ENCODE results near the gene PDE7B. TPM values are rescaled to one million over a fixed set of nuclear protein-coding genes. Genes with fewer than 3 reads are reported as not detected.
A peak's percentile ranks its signal among the peaks of the same experiment; 100 is the strongest.
"Not testable (repeated sequence)": the region's sequence is repeated elsewhere in the genome, so short reads cannot be mapped to it uniquely, and the experiment has no call there.

PDE7B gene
- total RNA-seq, 1 experiment from 2014 or later = 3.5 TPM

DNA sequence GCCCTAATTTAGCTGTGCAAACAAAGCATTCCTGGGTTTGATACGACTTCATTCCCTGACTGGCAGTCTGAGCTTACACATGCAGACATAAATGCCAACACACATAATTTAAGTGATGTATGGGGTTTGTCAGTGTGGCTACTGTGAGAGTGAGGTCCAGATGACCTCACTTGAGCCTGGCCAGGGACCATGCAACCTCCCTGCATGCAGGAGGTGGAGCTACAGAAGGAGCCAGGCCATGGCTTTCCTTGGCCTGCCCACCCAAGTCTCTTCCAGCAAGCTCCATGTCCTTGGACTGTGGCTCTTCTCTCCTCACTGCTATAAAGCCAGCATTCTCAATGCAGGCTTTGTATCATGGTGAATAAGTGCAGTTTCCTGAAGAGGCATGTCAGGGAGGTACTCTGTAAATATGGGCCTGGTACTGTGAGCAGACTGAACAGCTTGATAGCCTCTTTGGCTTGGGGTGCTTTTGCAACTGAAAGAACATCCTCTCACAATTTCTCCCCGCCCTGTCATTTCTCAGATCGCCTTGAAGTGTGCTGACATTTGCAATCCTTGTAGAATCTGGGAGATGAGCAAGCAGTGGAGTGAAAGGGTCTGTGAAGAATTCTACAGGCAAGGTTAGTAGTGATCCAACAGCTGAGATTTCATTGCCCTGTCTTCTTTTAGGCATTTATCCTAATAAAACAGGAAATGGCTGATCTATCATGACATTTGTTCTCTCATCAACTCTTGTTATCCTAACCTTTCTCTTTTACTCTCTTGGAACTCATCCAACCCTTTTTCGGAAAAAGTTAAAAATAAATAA lies 329.4 kb downstream of the PDE7B start:
- DNase-seq (ENCODE audit: low read depth) = no peak

- no peak for DNase-seq (ENCODE audit: low read depth)
Measured at GRCh38 chr6:136181512-136181833, 330.0 kb downstream of the PDE7B start.

GRCh38 chr6:136181861-136182260 lies 330.4 kb downstream of the PDE7B start:
- DNase-seq (ENCODE audit: low read depth) = no peak

- no peak for DNase-seq (ENCODE audit: low read depth)
Measured at GRCh38 chr6:136184738-136185137, 333.2 kb downstream of the PDE7B start.

DNA sequence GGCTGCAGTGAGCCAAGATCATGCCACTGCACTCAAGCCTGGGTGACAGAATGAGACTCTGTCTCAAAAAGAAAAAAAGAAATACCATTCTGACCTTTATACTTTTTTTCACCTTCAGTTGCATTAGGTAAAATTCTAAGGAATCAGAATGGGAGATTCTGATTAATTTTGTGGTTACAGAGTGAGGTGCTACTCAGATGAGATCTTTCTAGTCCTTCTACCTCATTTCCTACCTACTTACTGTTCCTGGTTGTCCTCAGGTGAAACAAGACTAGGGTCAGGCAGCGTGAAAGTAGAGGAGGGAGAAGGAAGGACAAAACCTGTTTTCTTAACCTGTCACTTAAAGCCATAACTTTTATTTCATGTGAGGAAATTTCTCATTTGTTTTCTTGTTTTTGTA lies 334.9 kb downstream of the PDE7B start:
- no peak for DNase-seq (ENCODE audit: low read depth)

GRCh38 chr6:136188486-136188885 lies 337.0 kb downstream of the PDE7B start:
- no peak for DNase-seq (ENCODE audit: low read depth)

DNA sequence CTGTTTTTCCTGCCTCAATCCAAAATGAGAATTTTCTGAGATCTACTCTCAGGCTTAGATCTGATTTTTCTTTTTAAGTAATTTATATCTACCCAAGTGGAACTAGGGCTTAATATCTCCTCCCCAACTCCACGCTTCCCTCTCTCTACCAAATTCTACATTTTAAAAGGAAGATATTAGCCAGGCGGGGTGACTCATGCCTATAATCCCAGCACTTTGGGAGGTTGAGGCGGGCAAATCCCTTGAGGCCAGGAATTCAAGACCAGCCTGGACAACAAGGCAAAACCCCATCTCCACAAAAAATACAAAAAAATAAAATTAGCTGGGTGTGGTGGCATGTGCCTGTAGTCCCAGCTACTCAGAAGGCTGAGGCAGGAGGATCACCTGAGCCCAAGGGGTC lies 337.6 kb downstream of the PDE7B start:
- peak; percentile 26 for DNase-seq (ENCODE audit: low read depth)

- DNase-seq (ENCODE audit: low read depth) = no peak
Measured at GRCh38 chr6:136191606-136192312, 340.3 kb downstream of the PDE7B start.

DNA sequence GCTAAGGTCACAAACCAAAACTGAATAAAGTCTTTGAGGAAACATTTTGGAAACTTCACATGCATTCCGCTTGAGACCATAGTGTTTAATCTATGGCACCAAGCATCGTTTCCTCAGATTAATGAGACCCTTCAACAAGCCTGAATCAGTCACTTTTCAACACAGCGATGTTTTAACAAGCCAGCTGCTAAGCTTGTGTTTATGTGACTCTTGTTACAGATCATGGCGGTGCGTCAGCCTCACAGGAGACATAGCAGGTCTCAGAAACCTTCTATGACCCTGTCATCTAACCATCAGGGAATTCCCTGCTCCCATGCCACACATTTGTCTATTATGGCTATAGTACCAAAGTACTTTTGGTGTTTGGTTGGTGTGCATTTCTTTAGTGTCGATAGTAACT lies 341.4 kb downstream of the PDE7B start:
- DNase-seq (ENCODE audit: low read depth) = no peak

DNA sequence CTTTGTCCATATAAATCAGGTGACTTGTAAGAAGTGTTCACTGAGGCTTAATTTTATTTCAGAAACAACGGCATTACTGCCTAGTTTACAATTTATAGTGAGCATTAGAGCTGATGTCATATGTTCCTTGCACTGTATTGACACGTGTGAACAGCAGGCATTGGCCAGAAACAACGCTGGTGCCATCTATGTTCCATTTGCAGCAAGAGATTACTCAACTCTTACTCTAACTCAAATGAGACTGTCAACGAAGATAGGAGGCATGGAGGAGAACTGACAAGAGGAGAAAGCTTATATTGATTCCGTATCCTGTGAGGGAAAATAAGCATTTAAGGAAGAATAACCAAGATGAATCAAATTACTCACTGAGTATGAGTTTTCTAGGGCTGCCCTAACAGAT lies 350.2 kb downstream of the PDE7B start:
- DNase-seq (ENCODE audit: low read depth) = peak; percentile 36

DNA sequence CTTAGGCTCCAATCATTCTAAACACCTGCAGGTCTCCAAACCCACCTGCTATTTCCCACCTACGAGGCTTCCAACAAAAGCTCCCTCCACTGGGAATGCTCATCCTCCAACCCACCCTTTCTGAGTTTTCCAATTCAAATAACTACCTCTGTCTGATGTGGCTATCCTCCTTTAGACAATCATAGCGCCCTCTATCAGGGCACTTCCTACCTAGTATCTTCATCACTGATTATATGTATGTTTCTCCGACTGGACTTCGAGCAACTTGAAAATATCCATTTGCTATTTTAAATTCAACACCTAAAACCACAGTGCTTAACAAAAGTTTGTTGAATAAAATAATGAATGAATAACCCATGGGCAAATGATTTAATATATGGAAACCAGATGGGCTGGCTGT lies 357.3 kb downstream of the PDE7B start:
- DNase-seq (ENCODE audit: low read depth) = no peak

DNA sequence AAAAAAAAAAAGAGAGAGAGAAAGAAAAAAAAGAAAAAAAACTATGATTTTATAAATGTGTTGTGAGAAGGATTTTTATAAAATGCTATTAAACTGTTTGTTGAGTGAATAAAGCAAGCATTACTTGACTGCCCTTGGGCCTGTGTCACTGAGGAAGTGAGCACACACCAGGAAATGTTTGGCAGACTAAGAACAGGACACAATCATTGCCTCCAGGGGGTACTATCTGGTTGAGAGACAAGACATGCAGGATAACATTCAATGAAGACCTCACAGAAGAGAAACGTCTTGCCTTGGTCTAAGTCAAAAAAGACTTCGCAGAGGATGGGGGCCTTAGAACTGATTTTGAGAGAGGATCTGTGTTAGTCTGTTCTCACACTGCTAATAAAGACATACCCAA lies 358.0 kb downstream of the PDE7B start:
- no peak for DNase-seq (ENCODE audit: low read depth)

DNA sequence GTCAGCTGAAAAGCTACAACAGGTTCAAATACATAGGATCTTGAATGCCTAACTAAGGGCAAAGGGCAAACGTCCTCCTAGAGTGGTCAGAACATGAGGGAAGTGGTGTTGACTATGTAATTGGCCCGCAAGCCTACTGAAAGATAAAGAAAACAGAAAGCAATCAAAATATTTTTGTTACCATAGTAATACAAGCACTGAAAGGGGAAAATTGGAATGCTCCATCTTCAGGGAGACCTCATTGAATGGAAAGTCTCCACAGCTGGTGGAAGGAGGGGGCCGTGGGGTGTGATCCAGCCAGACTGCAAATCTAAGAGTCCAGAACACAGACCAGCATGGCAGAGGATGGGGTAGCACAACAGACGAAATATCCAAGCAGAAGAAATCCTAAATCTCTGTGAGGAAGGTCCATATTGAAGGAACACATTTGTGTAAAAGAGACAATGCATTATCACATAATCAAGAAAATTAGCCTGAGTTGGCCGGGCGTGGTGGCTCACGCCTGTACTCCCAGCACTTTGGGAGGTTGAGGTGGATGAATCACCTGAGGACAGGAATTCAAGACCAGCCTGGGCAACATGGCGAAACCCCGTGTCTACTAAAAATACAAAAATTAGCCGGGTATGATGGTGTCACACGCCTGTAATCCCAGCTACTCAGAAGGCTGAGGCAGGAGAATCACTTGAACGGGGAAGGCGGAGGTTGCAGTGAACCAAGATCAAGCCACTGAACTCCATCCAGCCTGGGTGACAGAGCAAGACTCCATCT lies 359.1 kb downstream of the PDE7B start:
- DNase-seq (ENCODE audit: low read depth) = peak; percentile 12

DNA sequence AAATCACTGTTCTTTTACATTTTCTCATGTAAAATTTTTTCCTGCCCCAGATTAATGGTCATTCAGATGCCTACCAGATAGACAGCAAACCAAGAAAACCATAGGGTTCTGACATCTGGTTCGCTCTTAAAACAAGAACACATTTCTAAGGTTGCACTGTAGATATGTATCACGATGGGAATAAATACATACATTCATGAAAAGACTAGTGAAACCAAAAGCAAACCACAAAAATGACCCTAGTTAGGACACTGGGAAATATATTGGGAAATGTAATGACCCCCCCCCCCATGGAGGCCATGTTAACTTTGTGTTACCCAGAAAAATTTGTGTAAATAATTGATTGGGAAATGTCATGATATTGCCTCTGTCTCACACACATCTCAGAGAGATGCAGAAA lies 361.1 kb downstream of the PDE7B start:
- no peak for DNase-seq (ENCODE audit: low read depth)

DNA sequence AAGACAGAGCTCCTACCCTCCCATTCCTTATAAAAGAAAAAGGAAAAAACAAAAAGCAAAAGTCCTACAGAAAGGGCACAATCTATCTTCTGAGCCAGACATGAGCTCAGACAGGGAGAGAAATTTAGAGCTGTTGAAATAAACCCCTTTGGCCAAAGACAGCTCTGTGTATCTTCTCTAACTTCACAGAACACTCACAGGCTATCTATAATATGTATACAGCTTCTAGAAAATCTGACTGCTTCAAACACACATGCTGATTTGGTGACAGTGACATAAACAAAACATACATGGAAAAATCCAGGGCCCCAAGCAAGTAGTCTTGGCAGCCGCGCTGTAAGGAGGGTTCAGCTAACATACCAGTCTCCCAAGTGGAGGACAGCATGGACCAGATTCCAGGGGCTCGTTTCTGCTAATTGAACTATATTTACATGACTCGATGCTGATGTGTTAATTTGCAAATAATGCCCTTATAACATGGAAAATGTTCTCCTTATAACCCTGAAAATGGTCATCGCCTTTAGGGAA lies 361.6 kb downstream of the PDE7B start:
- DNase-seq (ENCODE audit: low read depth) = no peak

DNA sequence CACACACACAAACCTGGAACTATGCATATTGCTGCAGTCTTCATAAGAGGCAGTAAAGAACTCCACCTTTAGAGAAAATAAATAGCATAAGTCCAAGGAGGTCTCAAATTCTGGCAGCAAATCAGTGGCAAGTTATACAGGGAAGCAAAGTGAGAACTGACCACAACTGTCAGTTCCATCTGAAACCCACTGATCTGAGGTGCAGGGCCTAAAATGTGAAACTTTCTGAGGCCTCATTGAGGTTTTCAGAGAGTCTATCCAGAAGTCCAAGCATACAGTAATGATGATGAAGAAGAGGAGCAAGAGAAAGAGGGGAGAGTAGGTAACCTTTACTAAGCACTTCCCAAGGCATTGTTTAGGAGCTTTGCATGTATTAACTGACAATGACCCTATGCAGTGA lies 362.4 kb downstream of the PDE7B start:
- no peak for DNase-seq (ENCODE audit: low read depth)

DNA sequence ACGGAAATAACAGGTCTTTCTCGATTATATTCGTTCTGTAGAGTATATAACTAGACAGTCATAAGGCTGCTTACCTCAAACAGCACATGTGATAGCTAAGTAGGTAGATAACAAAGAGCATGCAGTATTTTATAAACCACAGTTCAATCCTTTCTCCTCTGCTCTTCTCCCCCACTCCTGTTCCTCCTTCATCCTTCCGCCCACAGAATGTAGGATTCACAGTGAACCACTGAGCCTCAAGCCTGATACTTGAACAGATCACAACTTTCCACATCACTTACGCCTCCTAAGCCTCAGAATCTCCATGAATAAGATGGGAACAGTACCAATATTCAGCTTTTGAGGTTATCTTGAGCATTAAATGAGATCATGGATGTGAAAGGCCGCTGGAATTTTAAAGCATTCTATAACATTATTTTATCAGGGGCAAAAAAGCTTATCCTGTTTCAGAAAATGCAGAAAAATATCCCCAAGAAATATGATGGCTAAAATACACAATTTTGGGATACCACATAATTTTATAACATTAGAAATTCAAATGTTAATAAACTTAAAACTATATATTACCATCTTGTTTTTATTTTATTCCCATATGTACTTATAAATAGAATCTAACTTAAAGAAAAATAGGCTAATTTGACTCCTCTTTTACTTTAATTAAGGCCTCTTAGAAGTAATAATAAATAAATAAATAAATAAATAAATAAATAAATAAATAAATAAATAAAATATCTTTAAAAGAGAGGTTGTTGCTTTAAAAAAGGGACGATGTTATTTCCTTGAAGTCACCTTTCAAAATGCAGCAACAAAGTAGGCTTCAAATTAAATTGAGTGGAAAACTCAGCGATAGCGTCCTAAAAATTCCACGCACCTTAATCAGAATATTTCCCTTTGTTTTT lies 365.3 kb downstream of the PDE7B start:
- DNase-seq (ENCODE audit: low read depth) = no peak

- DNase-seq (ENCODE audit: low read depth) = not testable (repeated sequence)
Measured at GRCh38 chr6:136224974-136225373, 373.5 kb downstream of the PDE7B start.

- peak; percentile 41 for DNase-seq (ENCODE audit: low read depth)
Measured at GRCh38 chr6:136225496-136225895, 374.0 kb downstream of the PDE7B start.

- peak; percentile 55 for DNase-seq (ENCODE audit: low read depth)
Measured at GRCh38 chr6:136226027-136226673, 374.6 kb downstream of the PDE7B start.

Measured in M059J (cell line).